ENCODE results near the gene CPNE7.

GRCh38 chr16:89639385-89639784, 63.8 kb downstream of the CPNE7 start:
- TF ChIP-seq SUZ12 (IDR thresholded peaks at IDR 0.05; ENCODE audit: extremely low read depth, insufficient read depth, insufficient read length) (no peak), YY1 (IDR thresholded peaks at IDR 0.05; ENCODE audit: insufficient read depth, insufficient read length) (no peak)
